WI38 (cell line): Measurements from ENCODE around the gene SMIM43.

Experiments used
- H3K4me3 ChIP-seq: 2 replicates; pipeline ENCODE4 v1.5.1; 2011; ENCODE audit warnings: low read depth, mild to moderate bottlenecking, control low read depth, low read length
- TF ChIP-seq, protein P1 (sequence below): IDR thresholded peaks from 2 replicates; pipeline ENCODE4 v1.5.1; 2012; ENCODE audit warnings: low read depth, mild to moderate bottlenecking, control low read depth, low read length

The SMIM43 gene

DNA sequence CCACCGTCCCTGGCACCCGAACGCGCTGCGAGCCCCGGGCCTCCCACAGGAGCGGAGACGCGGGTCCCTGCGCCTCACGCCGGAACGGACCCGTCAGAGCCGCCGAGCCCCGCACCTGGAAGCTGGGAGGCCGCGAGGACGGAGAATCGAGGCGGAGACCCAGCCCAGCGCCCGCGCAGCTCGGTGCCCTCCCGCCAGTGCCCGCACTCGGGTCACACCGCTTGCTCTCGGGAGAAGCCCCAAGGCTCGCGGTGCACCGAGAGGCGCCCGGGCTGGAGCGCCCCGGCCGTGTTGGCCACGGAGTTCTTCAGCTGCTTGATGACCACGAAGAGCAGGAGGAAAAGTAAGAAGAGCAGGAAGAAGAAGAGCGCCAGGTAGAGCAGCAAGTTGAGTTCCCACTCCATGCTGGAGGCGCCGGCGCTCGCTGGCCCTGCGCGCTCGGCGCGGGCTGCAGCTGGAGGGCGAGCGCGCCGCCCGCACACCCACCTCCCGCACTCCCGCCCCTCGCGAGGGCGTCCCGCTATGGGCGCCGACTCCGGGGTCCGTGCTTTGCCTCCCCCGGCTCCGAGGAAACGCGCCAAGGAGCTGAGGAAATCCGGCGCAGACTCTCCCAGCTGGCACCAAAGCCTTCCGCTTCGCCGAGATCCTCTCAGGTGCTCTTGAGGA, at the start of gene SMIM43:
TSS of gene SMIM43 (minus strand) at position 463 of the 666 bp plus-strand sequence. CDS start at position 404, 59 bp downstream.
- H3K4me3 ChIP-seq = peak within 1 kb of the TSS; percentile 68
- TF ChIP-seq, protein P1, sequence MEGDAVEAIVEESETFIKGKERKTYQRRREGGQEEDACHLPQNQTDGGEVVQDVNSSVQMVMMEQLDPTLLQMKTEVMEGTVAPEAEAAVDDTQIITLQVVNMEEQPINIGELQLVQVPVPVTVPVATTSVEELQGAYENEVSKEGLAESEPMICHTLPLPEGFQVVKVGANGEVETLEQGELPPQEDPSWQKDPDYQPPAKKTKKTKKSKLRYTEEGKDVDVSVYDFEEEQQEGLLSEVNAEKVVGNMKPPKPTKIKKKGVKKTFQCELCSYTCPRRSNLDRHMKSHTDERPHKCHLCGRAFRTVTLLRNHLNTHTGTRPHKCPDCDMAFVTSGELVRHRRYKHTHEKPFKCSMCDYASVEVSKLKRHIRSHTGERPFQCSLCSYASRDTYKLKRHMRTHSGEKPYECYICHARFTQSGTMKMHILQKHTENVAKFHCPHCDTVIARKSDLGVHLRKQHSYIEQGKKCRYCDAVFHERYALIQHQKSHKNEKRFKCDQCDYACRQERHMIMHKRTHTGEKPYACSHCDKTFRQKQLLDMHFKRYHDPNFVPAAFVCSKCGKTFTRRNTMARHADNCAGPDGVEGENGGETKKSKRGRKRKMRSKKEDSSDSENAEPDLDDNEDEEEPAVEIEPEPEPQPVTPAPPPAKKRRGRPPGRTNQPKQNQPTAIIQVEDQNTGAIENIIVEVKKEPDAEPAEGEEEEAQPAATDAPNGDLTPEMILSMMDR = no peak

DNA sequence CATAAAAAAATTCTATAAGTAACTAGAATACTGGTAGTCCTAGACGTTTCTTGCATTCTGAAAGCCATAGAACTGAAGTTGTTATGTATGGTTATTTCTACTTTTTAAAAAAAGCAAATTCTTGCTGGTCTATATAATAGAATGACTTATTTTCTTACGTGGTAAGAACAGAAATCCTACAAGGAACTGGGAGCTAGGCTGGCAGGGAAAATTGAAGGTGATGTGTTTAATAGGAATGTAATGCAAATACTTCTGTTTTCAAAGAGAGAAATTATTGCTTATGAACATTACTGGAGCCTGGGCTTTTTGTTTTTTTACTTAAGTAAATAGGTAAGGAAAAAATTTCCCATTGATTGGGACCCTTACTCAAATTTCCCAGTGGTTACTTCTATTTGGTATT, 49.8 kb upstream of the SMIM43 start:
- no peak overlapping the region for H3K4me3 ChIP-seq
- TF ChIP-seq, protein P1 = no peak

DNA sequence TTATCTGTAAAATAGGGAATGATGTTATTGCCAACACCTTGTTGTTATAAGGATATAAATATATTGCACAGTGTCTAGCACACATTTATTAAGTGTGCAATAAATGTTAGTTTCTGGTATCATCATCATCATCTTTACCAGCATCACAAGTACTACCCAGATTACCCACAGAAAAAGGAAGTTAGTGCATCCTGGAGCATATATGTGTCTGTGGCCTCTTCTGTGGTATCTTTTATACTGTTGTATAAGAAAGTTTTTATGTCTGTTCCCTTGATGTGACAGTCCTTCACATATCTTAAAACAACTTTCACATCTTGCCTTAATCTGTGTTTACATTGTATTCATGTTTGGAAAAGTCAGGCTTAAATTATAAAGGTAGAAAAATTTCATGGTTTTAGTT, 46.2 kb upstream of the SMIM43 start:
- TF ChIP-seq, protein P1 = no peak
- H3K4me3 ChIP-seq = no peak overlapping the region

DNA sequence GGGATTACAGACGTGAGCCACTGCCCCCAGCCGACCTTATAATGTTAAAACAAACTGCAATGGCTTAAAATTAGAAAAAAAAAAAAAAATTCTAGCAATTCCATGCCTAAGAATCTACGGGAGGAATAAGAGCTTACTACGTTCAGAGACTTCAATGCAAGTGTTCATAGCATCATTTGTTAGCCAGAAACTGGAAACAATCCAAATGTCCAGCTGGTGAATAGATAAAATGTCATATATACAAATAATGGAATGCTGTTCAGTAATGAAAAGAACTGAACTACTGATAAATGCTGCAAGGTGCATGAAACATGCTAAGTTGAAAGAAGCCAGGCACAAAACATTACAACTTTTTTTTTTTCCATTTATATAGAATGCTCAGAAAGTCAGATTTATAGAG, 41.4 kb upstream of the SMIM43 start:
- TF ChIP-seq, protein P1 = no peak
- H3K4me3 ChIP-seq = no peak overlapping the region

DNA sequence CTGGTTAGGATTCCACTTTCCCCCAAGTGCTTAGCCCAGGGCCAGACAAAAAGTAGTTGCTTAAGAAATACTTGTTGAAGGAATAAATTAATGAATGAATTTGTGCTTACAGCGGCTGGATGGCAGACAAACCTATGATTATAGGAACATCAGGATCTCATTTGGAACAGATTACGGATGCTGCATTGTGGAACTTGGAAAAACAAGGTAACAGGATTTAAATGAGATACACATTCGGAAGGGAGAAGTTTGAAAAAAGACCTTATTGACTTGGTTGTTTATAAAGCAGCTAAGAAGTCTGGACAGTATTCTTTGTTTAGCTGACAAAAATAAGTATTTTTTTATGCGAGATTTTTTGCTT, 36.7 kb upstream of the SMIM43 start:
- H3K4me3 ChIP-seq = peak overlapping the region; percentile 85
- TF ChIP-seq, protein P1 = no peak

DNA sequence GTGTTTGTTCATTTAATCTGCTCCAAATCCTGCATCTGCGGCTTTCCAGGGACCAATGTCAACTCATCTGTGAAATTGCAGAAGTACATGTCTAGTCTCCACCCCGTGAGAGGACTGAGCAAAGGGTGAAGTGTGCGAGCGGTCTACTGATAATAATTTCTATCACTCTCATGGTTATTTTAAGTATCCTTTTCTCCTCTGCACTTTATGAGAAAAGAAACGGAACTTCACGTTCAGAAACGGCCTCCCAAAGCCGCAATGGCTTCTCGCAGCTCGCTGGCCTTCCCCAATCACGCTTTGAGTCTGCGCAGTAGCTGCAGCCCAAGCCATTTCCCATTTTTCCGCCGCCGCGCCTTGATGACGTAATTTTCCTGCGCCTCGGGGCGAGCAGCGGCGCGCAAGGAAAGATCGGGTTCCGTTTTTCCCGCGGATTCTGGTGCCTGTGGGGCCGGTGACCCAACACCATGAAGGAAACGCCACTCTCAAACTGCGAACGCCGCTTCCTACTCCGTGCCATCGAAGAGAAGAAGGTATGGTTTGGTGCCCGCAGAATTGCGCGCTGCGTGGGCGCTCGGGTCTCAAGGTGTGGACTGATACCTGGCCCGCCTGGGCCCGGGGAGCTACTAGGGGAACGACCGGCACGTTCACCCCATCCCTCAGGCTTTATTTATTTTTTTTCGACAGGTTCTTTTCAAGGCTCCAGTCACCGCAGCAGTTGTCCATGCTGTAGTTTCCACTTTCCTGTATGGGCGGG, 36.2 kb upstream of the SMIM43 start, which contains the start of gene EXOSC9:
TSS of gene EXOSC9 (plus strand) at position 363 of the 754 bp plus-strand sequence. CDS start at position 465, 102 bp downstream.
- TF ChIP-seq, protein P1 = no peak
- peak within 1 kb of the TSS; percentile 85 for H3K4me3 ChIP-seq

DNA sequence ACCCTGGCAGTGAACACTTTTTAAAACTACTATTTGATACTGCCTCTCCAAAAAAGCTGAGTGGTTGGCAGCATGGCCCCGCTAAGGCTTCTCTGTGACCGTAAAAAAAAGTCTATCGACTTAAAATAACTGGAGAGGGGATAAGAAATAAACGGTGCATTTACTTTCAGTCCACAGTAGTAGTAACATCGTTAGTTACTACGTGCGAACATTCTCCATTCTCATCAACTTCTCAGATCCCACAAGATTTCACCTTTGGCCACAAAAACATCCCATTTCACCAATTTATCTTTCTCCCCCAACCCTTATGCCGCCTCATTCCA, 35.6 kb upstream of the SMIM43 start:
- peak overlapping the region; percentile 85 for H3K4me3 ChIP-seq
- TF ChIP-seq, protein P1 = no peak
